GM12878 (cell line): Measurements from ENCODE around the gene ABCG2. TPM values are rescaled to one million over a fixed set of nuclear protein-coding genes. Genes with fewer than 3 reads are reported as not detected.

ENCODE experiments used
- ATAC-seq: fragments of 200-7000 bp; cut with Tn5 transposase; 3 replicates; pipeline ENCODE4 v1.9.1; 2020; ENCODE audit warnings: mild to moderate bottlenecking, moderate library complexity
- BruUV-seq: library from RNA; stranded (reverse); fragments of 400-500 nt; replicated peaks from 2 replicates; lab custom pipeline; 2021; lab: Mats Ljungman, UMichigan
- CTCF ChIA-PET: fragments of 300-600 bp; sonication (Branson Sonifier 250); formaldehyde crosslinking; extraction: SDS; loops from one replicate; lab custom pipeline; 2021; ENCODE audit warnings: inconsistent platforms; lab: Yijun Ruan, JAX
- POLR2A ChIA-PET: fragments of 350-600 bp; formaldehyde crosslinking; extraction: SDS; loops from one replicate; lab custom pipeline; 2021; ENCODE audit warnings: inconsistent platforms; lab: Charles Lee
- RAD21 ChIA-PET: fragments of 300-600 bp; sonication (Branson Sonifier 250); formaldehyde crosslinking; loops from one replicate; lab custom pipeline; 2023; ENCODE audit warnings: antibody characterized with exemption; ENCODE audit not compliant: unreplicated experiment; lab: Charles Lee
- SMC1A ChIA-PET: fragments of 300-600 bp; sonication (Branson Sonifier 250); formaldehyde crosslinking; loops from one replicate; lab custom pipeline; 2023; ENCODE audit not compliant: unreplicated experiment, uncharacterized antibody; lab: Charles Lee
- DNase-seq: peaks from one replicate; pipeline ENCODE4 v3.0.0-alpha.2; 2011; ENCODE audit warnings: low read depth, low spot score
- FAIRE-seq: peaks from 3 replicates; lab custom pipeline; 2011; peaks lifted over from hg19 to GRCh38; lab: Jason Lieb, UNC
- H2AFZ ChIP-seq: 2 replicates; pipeline ENCODE4 v1.6.0; 2011; ENCODE audit warnings: low read depth, low read length, control low read depth; ENCODE audit not compliant: control insufficient read depth
- H3K27ac ChIP-seq: 2 replicates; pipeline ENCODE4 v1.5.1; 2011; ENCODE audit warnings: control low read depth; ENCODE audit not compliant: control insufficient read depth, insufficient read depth
- H3K27me3 ChIP-seq, 2 experiments: replicated peaks in 1 of 2; 2 replicates each; pipeline versions ENCODE4 v1.6.0 to v1.6.1; 2011; ENCODE audit warnings: low read length in 1 of 2; ENCODE audit not compliant: control insufficient read depth in 2 of 2, insufficient read depth in 2 of 2
- H3K36me3 ChIP-seq, 2 experiments: 2 replicates each; pipeline ENCODE4 v1.5.1; 2011; ENCODE audit warnings: low read length in 1 of 2; ENCODE audit not compliant: control insufficient read depth in 2 of 2, insufficient read depth in 2 of 2
- H3K4me1 ChIP-seq: 2 replicates; pipeline ENCODE4 v1.6.1; 2011; ENCODE audit warnings: mild to moderate bottlenecking, low read length, moderate library complexity, mixed read lengths; ENCODE audit not compliant: control insufficient read depth, insufficient read depth
- H3K4me2 ChIP-seq: 2 replicates; pipeline ENCODE4 v1.6.0; 2011; ENCODE audit warnings: control low read depth; ENCODE audit not compliant: control insufficient read depth, insufficient read depth
- H3K4me3 ChIP-seq: fragments of 200-600 bp; sonication (generic); 2 replicates; pipeline ENCODE4 v1.5.1; 2016
- H3K79me2 ChIP-seq: 2 replicates; pipeline ENCODE4 v1.6.0; 2011; ENCODE audit warnings: low read length; ENCODE audit not compliant: control insufficient read depth, insufficient read depth
- H3K9ac ChIP-seq: 2 replicates; pipeline ENCODE4 v1.8.0; 2011; ENCODE audit warnings: low read length, control low read depth, mixed read lengths; ENCODE audit not compliant: control insufficient read depth, insufficient read depth
- H3K9me3 ChIP-seq: replicated peaks from 3 replicates; pipeline ENCODE4 v1.5.1; 2011; ENCODE audit warnings: mild to moderate bottlenecking, low read length; ENCODE audit not compliant: control insufficient read depth, insufficient read depth
- H4K20me1 ChIP-seq: 2 replicates; pipeline ENCODE4 v1.6.0; 2011; ENCODE audit not compliant: control insufficient read depth, insufficient read depth
- BACH1 ChIP-seq: fragments of 450-650 bp; IDR thresholded peaks from 2 replicates; pipeline ENCODE4 v1.6.1; 2017; ENCODE audit warnings: mild to moderate bottlenecking, borderline replicate concordance
- CBX5 ChIP-seq: sonication (generic); IDR thresholded peaks from 2 replicates; pipeline ENCODE4 v1.6.1; 2016; ENCODE audit warnings: low read depth, moderate library complexity, mild to moderate bottlenecking, inconsistent platforms
- CREM ChIP-seq: IDR thresholded peaks from 2 replicates; pipeline ENCODE4 v1.6.1; 2014; ENCODE audit warnings: antibody characterized with exemption, low read depth
- CTCF ChIP-seq, 3 experiments: IDR thresholded peaks in 2 of 3; conservative IDR thresholded peaks in 1 of 3; 2 replicates each; pipeline ENCODE4 v1.5.1; 2011; ENCODE audit warnings: low read depth in 3 of 3, low read length in 3 of 3, mild to moderate bottlenecking in 3 of 3, control low read depth in 2 of 3, moderate library complexity in 2 of 3, inconsistent platforms in 1 of 3, mixed read lengths in 1 of 3; ENCODE audit not compliant: control insufficient read depth in 2 of 3, insufficient read depth in 1 of 3; ENCODE audit errors: extremely low read depth in 1 of 3
- E2F8 ChIP-seq: fragments of 450-650 bp; IDR thresholded peaks from 2 replicates; pipeline ENCODE4 v1.6.1; 2018; ENCODE audit warnings: mild to moderate bottlenecking, low read depth, moderate library complexity; ENCODE audit not compliant: partially characterized antibody
- FOXM1 ChIP-seq: IDR thresholded peaks from 2 replicates; pipeline ENCODE4 v1.6.1; 2012; ENCODE audit warnings: low read depth, mild to moderate bottlenecking, inconsistent platforms, low read length, moderate library complexity
- HCFC1 ChIP-seq: fragments of 150-350 bp; IDR thresholded peaks from 2 replicates; pipeline ENCODE4 v1.6.1; 2014; ENCODE audit warnings: low read length
- KLF5 ChIP-seq: fragments of 450-650 bp; IDR thresholded peaks from 2 replicates; pipeline ENCODE4 v1.6.1; 2014; ENCODE audit warnings: mild to moderate bottlenecking; ENCODE audit not compliant: partially characterized antibody
- MAX ChIP-seq: IDR thresholded peaks from 2 replicates; pipeline ENCODE4 v1.6.1; 2012; ENCODE audit warnings: low read depth, low read length, improper control_type of control experiment
- NBN ChIP-seq: fragments of 450-650 bp; IDR thresholded peaks from 2 replicates; pipeline ENCODE4 v1.6.1; 2016
- NFYB ChIP-seq: IDR thresholded peaks from 2 replicates; pipeline ENCODE4 v1.6.1; 2011; ENCODE audit warnings: low read depth, mild to moderate bottlenecking, low read length, improper control_type of control experiment, moderate library complexity; ENCODE audit not compliant: insufficient read depth
- PML ChIP-seq: IDR thresholded peaks from 2 replicates; pipeline ENCODE4 v1.6.1; 2012; ENCODE audit warnings: low read length, inconsistent platforms
- POLR2A ChIP-seq: IDR thresholded peaks from 2 replicates; pipeline ENCODE4 v1.6.1; 2011; ENCODE audit warnings: low read depth, mild to moderate bottlenecking, low read length
- RB1 ChIP-seq: fragments of 450-650 bp; formaldehyde crosslinking; IDR thresholded peaks from 2 replicates; pipeline ENCODE4 v1.6.1; 2017; ENCODE audit warnings: mild to moderate bottlenecking, borderline replicate concordance
- RELB ChIP-seq: fragments of 450-650 bp; IDR thresholded peaks from 2 replicates; pipeline ENCODE4 v1.6.1; 2017; ENCODE audit warnings: low read depth, mild to moderate bottlenecking, moderate library complexity
- STAT3 ChIP-seq: IDR thresholded peaks from 2 replicates; pipeline ENCODE4 v1.6.1; 2011; ENCODE audit warnings: low read depth, low read length, improper control_type of control experiment
- WRNIP1 ChIP-seq: IDR thresholded peaks from 2 replicates; pipeline ENCODE4 v1.6.1; 2011; ENCODE audit warnings: low read depth, low read length, improper control_type of control experiment, borderline replicate concordance
- YBX1 ChIP-seq: fragments of 450-650 bp; IDR thresholded peaks from 2 replicates; pipeline ENCODE4 v1.6.1; 2016; ENCODE audit warnings: antibody characterized with exemption
- WGBS: methylation state at CpG from one replicate; pipeline ENCODE4 v1.1.6; 2016; ENCODE audit warnings: low lambda C conversion rate; ENCODE audit not compliant: insufficient replicate concordance, insufficient coverage; ENCODE audit errors: missing lambda C conversion rate; 5-methylcytosine and 5-hydroxymethylcytosine counted together
- in situ Hi-C: fragments of 300-500 bp; cut with MboI; formaldehyde crosslinking; loops from 9 replicates; pipeline ENCODE4 v1.14.3; 2018; ENCODE audit warnings: mixed read lengths
- intact Hi-C: fragments of 100-400 bp; cut with micrococcal nuclease; formaldehyde crosslinking; loops from one replicate; pipeline ENCODE4 v1.14.2; 2022; ENCODE audit not compliant: unreplicated experiment
- polyA plus RNA-seq, 11 experiments: library from polyadenylated mRNA; depleted of rRNA in 4 of 11; unstranded in 6 of 11; stranded (reverse) in 5 of 11; fragments of >200 nt; fragmentation: Nextera tagmentation in 4 of 11; fragmentation: Illumina TruSeq in 1 of 11; extraction: Ambion mirVana in 4 of 11; extraction: Trizol in 1 of 11; gene quantifications; 1 replicate in 1 of 11; 2 replicates in 10 of 11; pipeline versions ENCODE4 v1.2.1 to v1.2.3, GENCODE V29; 2011 to 2016; ENCODE audit warnings: inconsistent platforms in 2 of 11, missing spikeins in 2 of 11, low read depth in 1 of 11
- total RNA-seq, 4 experiments: library from RNA; depleted of rRNA in 3 of 4; stranded (reverse); fragments of >200 nt in 3 of 4; fragmentation: Illumina TruSeq in 1 of 4; extraction: Trizol in 1 of 4; gene quantifications; 2 replicates each; pipeline versions ENCODE4 v1.2.1 to v1.2.3, GENCODE V29; 2013 to 2021
- TF ChIP-seq, protein P1 (sequence below): IDR thresholded peaks from 2 replicates; pipeline ENCODE4 v1.6.1; 2011; ENCODE audit warnings: mild to moderate bottlenecking, low read depth, low read length, moderate library complexity; ENCODE audit not compliant: insufficient replicate concordance

ABCG2 gene
- total and polyA plus RNA-seq, 10 of the 15 experiments (the other 5 are each of a cell fraction or from before 2014, with no cell fraction given) = 0.03 to 0.06 (median 0.04) TPM; not detected in 7

DNA sequence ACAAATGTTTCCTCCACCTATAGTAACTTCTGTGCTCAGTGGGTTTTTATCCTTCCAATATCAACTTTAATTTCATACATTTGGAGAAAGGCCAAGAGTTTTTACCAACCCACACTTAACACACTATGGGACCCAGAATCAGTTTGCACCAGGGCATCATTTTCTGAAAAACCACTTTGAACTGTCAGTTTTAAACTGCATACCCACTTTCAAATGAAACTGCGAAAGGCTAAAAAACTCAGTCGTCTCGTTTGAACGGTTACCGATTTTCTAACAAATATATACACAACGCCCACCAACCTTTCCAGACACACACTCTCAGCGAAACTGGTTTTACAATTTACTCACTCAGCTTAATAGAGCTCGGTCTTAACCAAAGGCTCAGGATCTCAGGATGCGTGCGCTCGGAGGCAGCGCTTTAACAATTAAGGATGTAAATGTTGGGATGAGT lies 376 bp downstream of the ABCG2 start:
- no peak for ATAC-seq
- Histone ChIP-seq H3K4me3 (peak overlapping the region; percentile 61), H3K9ac (no peak overlapping the region), H3K9me3 (no peaks in the 10 kb centered on the region), H2AFZ (no peak overlapping the region), H3K4me1 (peaks cover 2% of the 10 kb centered on the region; the same call in 1 of the 2 replicates), H3K79me2 (no peaks in the 10 kb centered on the region), H3K4me2 (peak overlapping the region; percentile 88; the same call in 1 of the 2 replicates), H4K20me1 (no peaks in the 10 kb centered on the region), H3K27ac (no peak overlapping the region), H3K36me3 (no peaks in the 10 kb centered on the region), H3K27me3 (peaks cover 4 to 5% of the 10 kb centered on the region in 2 experiments; a peak in 3 of 4 replicates)
- FAIRE-seq = no peak
- no peak for DNase-seq
- 10% methylated on average over 12 of the region's 12 CpGs for WGBS
- RAD21 ChIA-PET = no interaction called here
- POLR2A ChIA-PET = interaction anchor here (0.7 kb wide), 1 partner anchor 161 kb away, joined by 3 read pairs; no protein-coding TSS in a partner anchor
- intact Hi-C loops (no loop called here), in situ Hi-C loops (no loop called here)
- BruUV-seq = no TSS peak
- TF ChIP-seq RB1 (no peak), NBN (no peak), FOXM1 (no peak), E2F8 (no peak), KLF5 (no peak), CBX5 (no peak), BACH1 (no peak), YBX1 (no peak), STAT3 (no peak), HCFC1 (no peak), NFYB (no peak), PML (no peak), CTCF (IDR thresholded peaks at IDR 0.05 in 2 of 3, conservative IDR thresholded peaks at IDR 0.05 in 1 of 3; ENCODE audit: control insufficient read depth in 2 of 3, extremely low read depth in 1 of 3, insufficient read depth in 1 of 3, low read depth in 3 of 3, low read length in 3 of 3) (no peak), RELB (no peak), MAX (no peak), WRNIP1 (no peak), POLR2A (no peak), CREM (no peak)
- TF ChIP-seq, protein P1, sequence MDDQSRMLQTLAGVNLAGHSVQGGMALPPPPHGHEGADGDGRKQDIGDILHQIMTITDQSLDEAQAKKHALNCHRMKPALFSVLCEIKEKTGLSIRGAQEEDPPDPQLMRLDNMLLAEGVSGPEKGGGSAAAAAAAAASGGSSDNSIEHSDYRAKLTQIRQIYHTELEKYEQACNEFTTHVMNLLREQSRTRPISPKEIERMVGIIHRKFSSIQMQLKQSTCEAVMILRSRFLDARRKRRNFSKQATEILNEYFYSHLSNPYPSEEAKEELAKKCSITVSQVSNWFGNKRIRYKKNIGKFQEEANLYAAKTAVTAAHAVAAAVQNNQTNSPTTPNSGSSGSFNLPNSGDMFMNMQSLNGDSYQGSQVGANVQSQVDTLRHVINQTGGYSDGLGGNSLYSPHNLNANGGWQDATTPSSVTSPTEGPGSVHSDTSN = no peak
- SMC1A ChIA-PET = no interaction called here
- CTCF ChIA-PET = no interaction called here
